GM19455 (cell line): ENCODE results near the gene CDADC1.
A peak's percentile ranks its signal among the peaks of the same experiment; 100 is the strongest.
"Not testable (repeated sequence)": the region's sequence is repeated elsewhere in the genome, so short reads cannot be mapped to it uniquely, and the experiment has no call there.

Experiments
- ATAC-seq: cut with Tn5 transposase; IDR thresholded peaks from one replicate; pipeline ENCODE4 v1.9.1; 2021; ENCODE audit not compliant: unreplicated experiment

The CDADC1 gene

DNA sequence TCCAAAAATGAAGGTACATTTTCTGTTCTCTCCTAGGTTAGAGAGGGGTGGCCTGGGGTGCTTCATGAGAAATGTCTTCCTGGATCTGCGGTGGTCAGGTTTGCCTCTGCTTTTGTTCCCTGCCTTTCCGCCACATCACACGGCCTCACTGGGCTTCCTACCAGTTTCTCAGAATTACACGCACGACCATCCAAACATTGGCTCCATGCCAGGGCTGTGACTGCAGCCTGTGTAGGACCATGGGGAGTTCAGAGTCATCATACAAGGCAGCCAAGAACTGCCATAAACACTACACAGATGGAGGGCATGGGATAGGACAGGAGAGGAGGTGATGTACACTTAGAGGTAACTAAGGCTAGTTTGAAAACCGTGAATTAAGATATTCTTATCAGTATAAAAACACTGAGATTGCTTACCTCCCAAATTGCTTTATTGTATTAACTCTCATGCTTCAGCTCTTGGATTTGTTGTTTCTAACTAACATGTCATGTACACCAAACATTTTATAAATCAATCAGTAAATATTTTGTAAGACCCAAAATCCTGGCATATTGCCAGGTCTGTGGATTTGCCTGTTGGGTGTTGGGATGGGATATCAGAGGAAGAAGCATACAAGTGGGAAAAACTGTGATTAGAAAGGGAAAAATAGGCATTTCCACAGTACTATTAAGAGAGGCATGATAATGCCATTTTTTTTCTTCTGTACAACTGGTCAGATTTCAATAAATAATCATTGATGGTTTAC is 45.2 kb downstream of the CDADC1 start:
- no peak for ATAC-seq

GRCh38 chr13:49294723-49295122 is 47.0 kb downstream of the CDADC1 start:
- not testable (repeated sequence) for ATAC-seq

DNA sequence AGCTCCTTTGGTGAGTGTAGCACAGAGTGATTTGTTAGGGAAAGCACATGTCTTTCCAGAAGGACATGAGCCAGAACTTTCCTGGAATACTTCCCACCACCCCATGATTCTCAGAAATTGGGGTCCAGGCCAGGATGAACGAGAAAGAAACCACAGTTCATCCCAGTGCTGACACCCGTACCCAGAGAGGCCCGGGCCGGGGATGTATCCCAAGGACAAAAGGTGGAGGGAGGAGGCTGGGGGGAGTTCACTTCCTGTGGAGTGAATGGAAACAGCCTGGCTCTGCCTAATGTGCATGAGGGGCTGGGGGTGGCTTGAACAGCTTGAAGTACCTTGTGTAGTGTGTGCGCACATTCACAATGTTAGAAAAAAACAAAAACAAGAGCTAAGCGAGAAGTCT is 47.5 kb downstream of the CDADC1 start:
- no peak for ATAC-seq

DNA sequence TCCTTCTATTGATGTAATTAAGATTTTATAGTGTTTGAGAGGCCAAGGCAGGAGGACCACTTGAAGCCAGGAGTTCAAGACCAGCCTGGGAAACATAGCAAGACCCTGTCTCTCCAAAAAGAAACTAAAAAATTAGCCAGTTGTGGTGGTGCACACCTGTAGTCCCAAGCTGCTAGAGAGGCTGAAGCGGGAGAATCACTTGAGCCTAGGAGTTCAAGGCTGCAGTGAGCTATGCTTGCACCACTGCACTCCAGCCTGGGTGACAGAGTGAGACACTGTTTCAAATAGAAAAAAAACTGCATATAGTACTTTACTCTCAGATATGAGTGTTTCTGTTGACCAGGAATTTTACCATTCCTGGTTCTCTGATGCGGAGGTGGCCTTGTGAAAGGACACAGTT is 48.9 kb downstream of the CDADC1 start:
- no peak for ATAC-seq

DNA sequence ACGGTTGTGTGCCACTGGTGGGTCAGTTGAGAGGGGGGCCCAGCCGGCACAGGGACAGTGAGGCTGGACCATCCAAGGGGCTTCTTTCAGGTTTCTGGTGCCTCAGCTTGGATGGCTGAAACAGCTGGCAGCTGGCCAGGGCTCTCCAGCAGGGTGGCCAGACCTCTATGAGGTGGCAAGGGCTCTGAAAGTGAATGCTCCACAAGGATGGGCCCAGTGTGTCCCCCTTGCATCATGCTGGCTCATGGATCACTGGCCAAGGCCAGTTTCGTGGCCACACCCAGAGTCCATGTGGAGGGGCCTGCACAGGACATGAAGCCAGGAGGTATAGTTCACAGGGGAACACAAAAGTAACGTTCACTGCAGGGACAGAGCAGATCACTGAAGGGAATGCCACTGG is 49.6 kb downstream of the CDADC1 start:
- no peak for ATAC-seq

DNA sequence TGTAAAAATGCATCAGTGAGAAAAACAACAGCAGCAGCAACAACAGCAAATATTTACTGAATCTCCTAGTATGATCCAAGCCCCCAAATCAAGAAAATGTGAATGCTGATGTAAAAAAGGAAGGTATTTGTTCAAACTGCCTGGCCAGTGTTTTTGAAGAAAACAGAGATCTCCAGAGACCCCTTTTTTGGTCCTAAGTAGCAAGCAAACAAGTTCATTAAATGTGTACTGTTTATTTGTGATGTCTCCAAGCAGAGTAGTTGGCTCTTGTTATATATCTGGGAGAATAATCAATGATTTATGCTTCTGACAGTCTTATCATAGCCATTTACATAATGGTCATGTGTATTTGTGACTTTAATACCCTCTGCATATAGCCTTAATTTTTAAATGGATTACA is 50.7 kb downstream of the CDADC1 start:
- ATAC-seq, result no peak

DNA sequence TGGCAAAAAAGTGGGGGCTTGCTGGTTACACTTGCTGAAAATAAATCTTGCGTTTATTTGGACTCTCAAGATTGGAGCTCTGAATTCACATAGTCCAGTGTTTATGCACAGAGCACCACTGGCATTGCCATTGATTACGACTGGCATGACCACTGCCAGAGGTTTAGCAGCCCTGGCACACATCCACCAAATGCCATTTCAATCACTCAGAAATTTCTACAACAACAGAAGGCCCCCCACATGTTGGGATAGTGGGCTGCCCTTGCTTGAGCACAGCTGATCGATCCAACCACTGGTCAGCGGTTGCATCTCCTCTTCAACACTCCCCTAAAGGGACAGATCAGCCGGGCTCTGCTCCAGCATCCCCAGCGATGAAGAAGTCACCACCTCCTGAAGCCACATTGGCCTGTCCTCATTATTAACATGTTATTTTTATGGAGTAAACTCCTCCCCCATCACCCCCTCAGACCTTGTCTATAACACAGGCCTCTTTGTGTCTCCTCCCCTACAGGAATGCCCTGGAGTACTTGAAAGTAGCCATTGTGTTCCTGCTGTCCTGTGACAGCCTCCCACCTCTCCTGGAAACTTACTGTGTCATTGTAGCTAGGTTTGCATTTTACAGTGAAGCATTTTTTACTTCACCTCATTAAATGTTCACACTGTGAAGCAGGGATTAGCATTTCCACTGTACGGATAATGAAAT is 51.3 kb downstream of the CDADC1 start:
- no peak for ATAC-seq

- no peak for ATAC-seq
Observed at GRCh38 chr13:49300276-49300675, 52.6 kb downstream of the CDADC1 start.

DNA sequence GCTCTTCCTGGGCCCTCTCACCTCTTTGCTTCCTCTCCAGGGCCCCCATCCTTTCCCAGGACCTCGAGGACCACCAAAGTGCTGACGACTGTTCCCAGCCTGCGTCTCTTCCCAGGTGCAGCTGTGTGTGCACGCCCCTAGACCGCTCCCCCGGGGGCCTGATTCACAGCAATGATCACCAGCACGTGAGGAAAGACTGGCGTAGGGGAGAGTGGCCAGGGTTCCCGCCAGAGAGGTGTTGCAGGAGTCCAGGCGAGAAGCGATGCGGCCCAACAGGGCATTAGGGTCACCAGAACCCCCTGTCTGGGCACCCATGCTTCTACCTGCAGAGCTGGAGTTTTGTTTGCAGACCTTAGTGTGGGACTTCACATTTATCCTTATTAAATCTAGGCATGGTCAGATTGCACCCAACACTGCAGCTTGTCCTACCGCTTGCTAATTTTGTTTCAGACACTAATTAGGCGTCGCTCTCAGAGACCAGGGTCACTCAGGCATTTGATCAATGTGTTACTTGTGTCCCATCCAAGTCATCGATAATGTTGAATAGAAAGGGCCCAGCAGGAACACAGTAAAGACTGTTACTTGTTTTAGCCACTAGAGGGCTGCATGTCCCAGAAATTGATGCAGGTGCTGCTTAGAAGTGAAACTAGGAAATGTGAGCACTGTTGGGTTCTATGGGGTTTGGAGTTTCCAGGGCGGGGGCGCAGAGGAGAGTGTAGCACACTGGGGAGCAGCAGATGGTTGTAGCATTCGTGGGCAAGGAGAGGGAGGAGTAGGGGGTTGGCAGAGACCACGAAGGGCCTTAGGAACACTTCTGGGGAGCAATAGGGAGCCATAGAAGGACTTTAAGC is 53.2 kb downstream of the CDADC1 start:
- peak; percentile 95 for ATAC-seq

DNA sequence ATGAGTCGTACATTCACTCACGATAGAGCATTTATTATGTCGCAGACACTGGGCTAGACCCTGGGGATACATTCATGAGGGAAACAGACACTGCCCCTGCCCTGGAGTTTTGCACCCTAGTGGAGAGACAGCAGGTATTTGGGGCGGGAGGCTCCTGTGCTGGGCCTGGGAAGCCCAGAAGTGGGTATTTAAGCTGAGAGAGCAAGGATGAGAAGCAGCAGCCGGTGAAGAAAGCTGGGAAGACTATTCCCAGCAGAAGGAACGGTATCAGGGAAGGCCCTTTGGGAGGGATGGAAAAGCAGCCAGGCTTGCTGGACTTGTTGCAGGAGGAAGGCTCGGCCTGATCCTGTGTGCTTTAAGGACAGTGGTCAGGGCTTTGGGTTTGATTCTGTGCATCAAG is 54.5 kb downstream of the CDADC1 start:
- ATAC-seq, result no peak

DNA sequence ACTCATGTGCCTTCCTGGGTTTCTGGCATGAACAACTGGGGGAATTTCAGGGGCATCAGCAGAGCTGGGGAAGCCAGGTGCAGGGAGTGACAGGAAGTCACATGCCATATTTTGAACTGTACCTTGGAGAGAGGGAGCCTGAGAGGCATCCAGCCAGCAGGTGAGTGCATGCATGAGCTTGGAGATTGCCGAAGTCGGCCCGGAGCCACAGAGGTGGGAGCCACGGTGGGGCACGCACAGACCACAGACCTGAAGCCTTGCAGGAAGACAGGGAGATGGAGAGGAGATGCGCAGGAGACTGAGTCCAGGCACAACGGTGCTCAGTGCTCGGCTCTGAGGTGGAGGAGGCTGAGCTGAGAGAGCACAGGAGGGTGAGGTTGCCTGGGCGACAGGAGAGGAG is 55.1 kb downstream of the CDADC1 start:
- no peak for ATAC-seq

- ATAC-seq, result no peak
Observed at GRCh38 chr13:49303533-49304252, 56.0 kb downstream of the CDADC1 start.

DNA sequence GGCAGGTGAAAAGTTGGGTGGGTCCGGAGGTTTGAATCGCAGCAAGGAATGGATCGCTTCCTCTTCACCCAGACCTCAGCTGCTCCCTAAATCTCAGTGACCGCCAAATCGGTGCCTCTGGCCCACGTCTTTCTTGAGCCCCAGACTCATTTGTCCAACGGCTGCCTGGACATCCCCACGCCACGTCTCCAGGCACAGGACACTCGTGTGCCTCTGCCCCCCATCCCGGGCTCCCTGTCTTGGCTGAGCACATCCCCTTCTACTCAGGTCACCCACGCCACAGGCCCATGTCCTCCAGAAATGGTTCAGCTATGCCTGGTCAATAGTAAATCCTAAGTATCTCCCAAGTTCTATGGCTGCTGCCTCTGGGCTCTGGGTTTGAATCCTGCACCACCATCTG is 56.6 kb downstream of the CDADC1 start:
- no peak for ATAC-seq

DNA sequence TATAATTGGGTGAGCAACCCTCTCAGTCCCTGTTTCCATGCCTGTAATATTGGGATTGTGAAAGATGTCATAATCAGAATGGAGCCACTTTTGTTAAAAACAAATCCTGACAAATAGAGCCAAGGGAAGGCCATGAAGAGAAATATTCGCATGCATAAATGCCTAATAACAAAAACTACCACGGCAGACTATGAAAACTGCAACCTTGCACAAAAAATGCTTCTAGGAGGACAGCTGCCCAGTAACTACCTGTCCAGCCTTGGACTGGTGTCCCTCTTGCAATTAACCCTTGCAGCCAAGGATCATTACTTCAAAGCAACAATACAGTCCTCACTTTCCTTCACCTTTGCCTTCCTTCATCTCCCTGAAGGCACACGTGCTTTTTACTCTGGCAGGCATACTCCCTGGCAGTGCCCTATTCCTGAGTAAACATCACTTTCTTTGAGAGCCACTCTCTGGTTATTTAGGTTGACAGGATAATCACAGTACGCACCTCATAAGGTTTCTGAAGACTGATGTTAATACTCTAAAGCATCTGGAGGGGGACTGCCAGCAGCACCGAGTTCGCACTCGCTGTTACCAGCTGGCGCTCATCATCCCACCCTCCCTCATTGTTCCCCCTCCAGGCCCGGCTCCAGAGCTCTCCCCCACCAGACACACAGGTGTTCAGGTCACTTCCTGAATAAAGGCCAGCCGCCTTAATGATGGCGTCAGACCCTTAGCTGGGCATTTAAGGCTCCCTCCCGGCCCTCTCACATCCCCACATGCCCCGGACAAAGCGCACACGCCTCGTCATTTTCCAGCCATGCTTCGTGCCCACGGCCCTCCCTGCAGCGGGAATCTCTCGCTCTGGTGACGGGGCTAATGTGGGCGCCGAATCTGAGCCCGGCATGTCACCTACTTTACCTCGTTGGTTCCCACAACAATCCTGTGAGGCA is 57.3 kb downstream of the CDADC1 start:
- no peak for ATAC-seq

- no peak for ATAC-seq
Observed at GRCh38 chr13:49305792-49306425, 58.2 kb downstream of the CDADC1 start.

DNA sequence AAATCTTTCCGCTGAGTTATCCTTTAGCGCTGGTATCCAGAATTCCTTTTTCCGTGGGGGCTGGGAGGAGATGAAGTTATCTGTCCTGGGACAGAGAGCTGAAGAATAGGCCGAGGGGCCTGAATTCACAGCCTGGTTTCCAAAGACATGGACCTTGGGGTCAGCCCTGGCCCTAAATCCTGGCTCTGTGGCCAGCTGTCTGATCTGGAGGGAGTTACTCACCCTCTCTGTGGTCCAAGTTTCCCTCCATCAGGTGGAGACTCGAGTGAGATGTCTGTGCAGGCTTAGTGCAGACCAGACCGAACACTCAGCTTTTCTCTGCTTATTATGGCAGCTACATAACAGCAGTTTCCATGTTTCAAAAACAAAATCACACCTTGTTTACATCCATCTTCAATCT is 59.6 kb downstream of the CDADC1 start:
- ATAC-seq, result no peak

DNA sequence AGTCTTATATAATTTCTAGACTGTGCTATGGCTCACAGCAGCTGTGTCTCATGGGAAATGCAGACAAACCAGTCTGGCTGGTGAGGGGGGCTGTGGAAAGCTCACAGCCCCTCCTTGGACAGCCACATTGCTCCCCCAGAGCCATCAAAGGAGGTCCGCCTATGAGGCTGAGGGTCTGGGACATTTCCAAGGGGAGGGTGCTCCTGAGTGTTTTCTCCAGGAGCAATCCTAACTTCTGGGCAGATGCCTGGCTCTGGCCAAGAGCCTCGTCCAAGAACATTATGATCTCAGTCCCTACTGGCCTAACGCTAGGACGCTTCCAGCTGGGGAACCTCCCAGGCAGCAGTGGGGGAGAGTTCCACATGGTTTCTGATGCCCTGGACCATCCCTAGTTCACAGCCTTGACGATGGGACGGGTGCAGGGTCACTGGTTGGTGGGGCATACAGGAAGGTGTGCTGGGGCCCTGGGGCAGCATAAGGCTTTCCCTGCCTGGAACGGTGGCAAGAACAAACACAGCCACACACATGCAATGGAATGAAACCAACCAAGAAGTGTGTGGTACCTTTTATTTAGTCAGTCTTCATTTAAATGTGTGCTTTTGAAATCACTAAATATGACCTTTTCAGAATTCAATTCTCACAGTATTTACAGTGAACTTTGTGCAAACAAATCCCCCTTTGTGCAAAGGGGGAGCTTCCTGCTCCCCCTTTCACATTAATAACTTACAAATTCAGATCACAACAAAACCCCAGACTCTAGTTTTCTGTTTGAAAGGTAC is 60.6 kb downstream of the CDADC1 start:
- no peak for ATAC-seq

GRCh38 chr13:49308921-49309408 is 61.2 kb downstream of the CDADC1 start:
- no peak for ATAC-seq

- ATAC-seq, result no peak
Observed at GRCh38 chr13:49310251-49310650, 62.5 kb downstream of the CDADC1 start.
